Chondrocyte (in vitro differentiated cells): ENCODE measurements around the gene VSIG1. TPM values are rescaled to one million over a fixed set of nuclear protein-coding genes. Genes with fewer than 3 reads are reported as not detected.

Experiments
- DNase-seq: peaks from one replicate; pipeline ENCODE4 v3.0.0; 2021; ENCODE audit warnings: mixed read lengths, low spot score
- H3K27ac Mint-ChIP-seq: one replicate; pipeline ENCODE4 v1.8.0; 2021; ENCODE audit warnings: mild to moderate bottlenecking, moderate library complexity, mixed read lengths; ENCODE audit not compliant: unreplicated experiment
- H3K27me3 Mint-ChIP-seq: 2 replicates; pipeline ENCODE4 v1.8.0; 2021; ENCODE audit warnings: low read depth, mixed read lengths
- H3K36me3 Mint-ChIP-seq: 2 replicates; pipeline ENCODE4 v1.8.0; 2021; ENCODE audit warnings: low read depth, mixed read lengths
- H3K4me1 Mint-ChIP-seq: 2 replicates; pipeline ENCODE4 v1.8.0; 2021; ENCODE audit warnings: low read depth, mild to moderate bottlenecking, mixed read lengths
- H3K4me3 Mint-ChIP-seq: one replicate; pipeline ENCODE4 v1.8.0; 2021; ENCODE audit warnings: mild to moderate bottlenecking, moderate library complexity, mixed read lengths; ENCODE audit not compliant: unreplicated experiment
- H3K9me3 Mint-ChIP-seq: 2 replicates; pipeline ENCODE4 v1.8.0; 2021; ENCODE audit warnings: low read depth, mixed read lengths
- total RNA-seq: library from RNA; stranded (reverse); gene quantifications from 3 replicates; pipeline ENCODE4 v1.2.1, GENCODE V29; 2021
- TF ChIP-seq, protein P1 (sequence below): fragments of 200-600 bp; sonication (generic); IDR thresholded peaks from 2 replicates; pipeline ENCODE4 v1.5.0; 2021; ENCODE audit warnings: antibody characterized with exemption, mild to moderate bottlenecking, moderate library complexity

The VSIG1 gene
- total RNA-seq, 1 donor from 2014 or later, result not detected

DNA sequence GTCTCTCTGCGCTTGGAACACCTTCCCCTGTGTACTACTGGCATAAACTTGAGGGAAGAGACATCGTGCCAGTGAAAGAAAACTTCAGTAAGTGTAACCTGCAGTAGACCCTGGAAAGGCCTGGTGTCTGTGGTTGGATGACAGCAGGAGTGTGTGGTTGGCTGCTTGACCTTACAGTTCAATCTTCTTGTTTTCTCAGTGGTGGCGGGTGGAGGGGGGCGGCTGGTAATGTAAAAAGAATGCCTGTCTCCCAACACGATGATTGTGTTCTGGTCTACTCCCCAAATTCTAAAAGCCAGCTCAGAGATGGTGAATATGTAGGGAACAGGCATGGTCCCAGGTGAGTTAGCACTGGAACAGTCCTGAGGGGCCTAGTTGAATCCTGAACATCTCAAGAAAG lies 27.9 kb downstream of the VSIG1 start:
- Mint-ChIP-seq H3K36me3 (no peaks in the 10 kb centered on the region), H3K4me3 (no peak overlapping the region), H3K27me3 (peaks cover 43% of the 10 kb centered on the region), H3K4me1 (no peaks in the 10 kb centered on the region), H3K9me3 (no peaks in the 10 kb centered on the region), H3K27ac (no peak overlapping the region)
- TF ChIP-seq, protein P1, sequence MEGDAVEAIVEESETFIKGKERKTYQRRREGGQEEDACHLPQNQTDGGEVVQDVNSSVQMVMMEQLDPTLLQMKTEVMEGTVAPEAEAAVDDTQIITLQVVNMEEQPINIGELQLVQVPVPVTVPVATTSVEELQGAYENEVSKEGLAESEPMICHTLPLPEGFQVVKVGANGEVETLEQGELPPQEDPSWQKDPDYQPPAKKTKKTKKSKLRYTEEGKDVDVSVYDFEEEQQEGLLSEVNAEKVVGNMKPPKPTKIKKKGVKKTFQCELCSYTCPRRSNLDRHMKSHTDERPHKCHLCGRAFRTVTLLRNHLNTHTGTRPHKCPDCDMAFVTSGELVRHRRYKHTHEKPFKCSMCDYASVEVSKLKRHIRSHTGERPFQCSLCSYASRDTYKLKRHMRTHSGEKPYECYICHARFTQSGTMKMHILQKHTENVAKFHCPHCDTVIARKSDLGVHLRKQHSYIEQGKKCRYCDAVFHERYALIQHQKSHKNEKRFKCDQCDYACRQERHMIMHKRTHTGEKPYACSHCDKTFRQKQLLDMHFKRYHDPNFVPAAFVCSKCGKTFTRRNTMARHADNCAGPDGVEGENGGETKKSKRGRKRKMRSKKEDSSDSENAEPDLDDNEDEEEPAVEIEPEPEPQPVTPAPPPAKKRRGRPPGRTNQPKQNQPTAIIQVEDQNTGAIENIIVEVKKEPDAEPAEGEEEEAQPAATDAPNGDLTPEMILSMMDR, result no peak
- DNase-seq, result no peak

DNA sequence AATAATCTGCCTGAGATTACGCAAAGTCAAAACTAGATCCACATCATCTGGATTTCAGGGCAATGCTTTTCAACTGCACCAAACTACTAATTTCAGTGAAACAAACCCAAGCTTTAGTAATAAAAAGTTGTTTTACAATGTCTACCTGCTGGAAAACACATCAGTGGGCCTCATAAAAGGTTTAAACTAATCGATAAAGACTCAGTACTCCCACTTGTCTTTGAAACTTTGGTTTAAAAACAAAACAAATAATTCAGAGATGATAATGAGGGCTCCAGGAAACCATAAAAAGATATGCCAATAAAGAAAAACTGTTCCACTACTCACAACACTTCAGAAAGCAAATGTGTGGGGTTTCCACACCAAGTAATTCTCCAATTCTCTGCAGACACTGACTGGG lies 36.2 kb downstream of the VSIG1 start:
- H3K27ac Mint-ChIP-seq, result no peak overlapping the region
- no peak for DNase-seq
- H3K4me1 Mint-ChIP-seq, result no peaks in the 10 kb centered on the region
- H3K27me3 Mint-ChIP-seq, result peaks cover 3% of the 10 kb centered on the region
- H3K36me3 Mint-ChIP-seq, result peaks cover 11% of the 10 kb centered on the region
- TF ChIP-seq, protein P1, result no peak
- no peak overlapping the region for H3K4me3 Mint-ChIP-seq
- H3K9me3 Mint-ChIP-seq, result no peaks in the 10 kb centered on the region

DNA sequence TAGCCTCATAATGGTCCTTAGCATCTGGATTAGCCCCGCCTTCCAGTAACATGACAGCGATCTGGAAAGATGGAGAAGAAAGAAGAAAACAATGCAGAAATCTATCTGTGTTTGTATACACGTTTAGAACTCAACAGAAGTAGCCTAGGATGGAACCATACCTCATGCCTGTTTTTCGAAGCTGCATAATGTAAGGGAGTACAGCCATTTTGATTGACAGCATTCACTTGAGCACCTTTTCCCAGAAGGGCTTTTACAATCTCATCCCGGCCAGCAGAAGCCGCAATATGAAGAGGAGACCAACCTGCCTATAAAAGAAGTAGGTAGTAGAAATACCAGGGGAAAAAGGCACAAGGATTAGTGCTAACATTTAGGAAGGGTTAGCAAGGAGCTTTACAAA lies 42.9 kb downstream of the VSIG1 start:
- TF ChIP-seq, protein P1, result no peak
- H3K9me3 Mint-ChIP-seq, result no peaks in the 10 kb centered on the region
- no peak overlapping the region for H3K4me3 Mint-ChIP-seq
- no peak for DNase-seq
- H3K4me1 Mint-ChIP-seq, result peaks cover 7% of the 10 kb centered on the region
- no peak overlapping the region for H3K27ac Mint-ChIP-seq
- H3K36me3 Mint-ChIP-seq, result peaks cover 17% of the 10 kb centered on the region
- H3K27me3 Mint-ChIP-seq, result no peaks in the 10 kb centered on the region

DNA sequence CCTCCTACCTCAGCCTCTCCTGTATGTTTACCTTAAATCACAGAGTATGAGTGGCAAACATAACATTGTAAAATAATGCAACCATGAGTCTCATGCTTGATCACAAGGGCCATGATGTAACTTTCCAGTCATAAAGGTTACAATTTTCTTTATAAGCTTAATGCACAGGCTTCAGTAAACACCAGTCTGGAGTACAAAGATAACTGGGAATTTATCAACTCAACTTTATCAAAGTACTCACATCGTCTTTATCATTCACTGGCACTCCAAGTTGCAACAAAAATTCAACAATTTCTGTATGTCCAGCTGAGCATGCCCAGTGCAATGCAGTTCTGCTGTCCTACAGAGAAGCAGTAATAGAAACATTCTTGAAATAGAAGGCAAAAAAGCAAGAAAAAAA lies 43.6 kb downstream of the VSIG1 start:
- no peak overlapping the region for H3K27ac Mint-ChIP-seq
- peaks cover 7% of the 10 kb centered on the region for H3K4me1 Mint-ChIP-seq
- no peaks in the 10 kb centered on the region for H3K27me3 Mint-ChIP-seq

DNA sequence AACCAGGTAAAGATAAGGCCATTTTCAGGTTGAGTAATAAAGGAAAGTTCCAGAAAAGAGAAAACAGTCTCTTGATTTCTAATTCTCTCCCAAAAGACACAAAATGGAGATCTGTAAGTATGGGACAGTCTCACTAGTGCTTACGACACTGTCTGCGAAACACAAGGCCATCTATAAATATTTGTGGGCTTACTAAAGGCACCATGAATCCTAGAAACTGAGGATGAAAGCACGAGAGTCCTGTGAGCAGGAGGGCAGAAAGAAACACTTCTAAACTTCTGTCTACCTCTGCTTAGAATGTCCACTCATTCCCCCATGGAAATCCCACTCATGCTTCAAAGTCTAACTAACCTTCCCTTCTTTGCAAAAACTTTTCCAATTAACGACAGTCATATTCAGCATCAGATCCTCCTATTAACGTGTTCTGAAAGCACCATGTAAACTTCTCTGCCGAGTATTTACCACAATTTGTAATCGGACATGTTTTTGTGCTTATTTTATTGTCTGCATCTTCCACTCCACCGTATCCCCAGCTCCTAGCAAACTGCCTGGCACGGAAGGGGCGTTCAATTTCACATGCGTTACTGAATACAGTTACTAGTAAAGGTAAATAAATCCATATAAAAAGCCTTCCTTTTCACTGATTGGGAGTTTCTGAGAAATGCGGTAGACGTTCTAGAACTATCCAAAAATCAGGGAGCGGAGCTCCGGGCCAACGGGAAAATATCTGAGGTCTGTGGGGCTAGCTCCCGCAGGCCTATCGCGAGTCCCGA lies 45.8 kb downstream of the VSIG1 start:
- TF ChIP-seq, protein P1, result no peak
- Mint-ChIP-seq H3K9me3 (no peaks in the 10 kb centered on the region), H3K27me3 (no peaks in the 10 kb centered on the region), H3K36me3 (peaks cover 7% of the 10 kb centered on the region), H3K4me3 (no peak overlapping the region), H3K27ac (no peak overlapping the region), H3K4me1 (peaks cover 7% of the 10 kb centered on the region)
- no peak for DNase-seq

More for the DNA sequence above, 43.6 kb downstream of the VSIG1 start:
- H3K9me3 Mint-ChIP-seq, result no peaks in the 10 kb centered on the region
- TF ChIP-seq, protein P1, result no peak
- peaks cover 16% of the 10 kb centered on the region for H3K36me3 Mint-ChIP-seq
- DNase-seq, result no peak
- H3K4me3 Mint-ChIP-seq, result no peak overlapping the region
